Head of caudate nucleus (tissue), 42 donors: ENCODE measurements around the gene DOCK2.
"Not testable (repeated sequence)": the region's sequence is repeated elsewhere in the genome, so short reads cannot be mapped to it uniquely, and the experiment has no call there.

Experiments used
- DNase-seq, 42 donors: peaks; one replicate each; pipeline versions ENCODE4 v3.0.0 to v3.0.0-alpha.2; 2020 to 2021; ENCODE audit warnings: mixed read lengths in 7 of 42
- intact Hi-C: fragments of 100-400 bp; cut with DNase I; formaldehyde crosslinking; loops from one replicate; pipeline ENCODE4 v1.15.0; 2022

DOCK2 gene

GRCh38 chr5:169832845-169833244 is 195.8 kb downstream of the DOCK2 start:
- intact Hi-C loops: loop anchor here (10.0 kb wide), 1 partner anchor 58 kb away; no protein-coding TSS in a partner anchor
- no peak for DNase-seq

GRCh38 chr5:169833681-169834292 is 196.7 kb downstream of the DOCK2 start:
- DNase-seq: not testable (repeated sequence)
- intact Hi-C loops: loop anchor here (10.0 kb wide), 1 partner anchor 59 kb away; no protein-coding TSS in a partner anchor

- DNase-seq: not testable (repeated sequence)
- intact Hi-C loops: loop anchor here (10.0 kb wide), 1 partner anchor 60 kb away; no protein-coding TSS in a partner anchor
Measured at GRCh38 chr5:169834540-169834939, 197.5 kb downstream of the DOCK2 start.

- intact Hi-C loops: loop anchor here (10.0 kb wide), 1 partner anchor 62 kb away; no protein-coding TSS in a partner anchor
- no peak for DNase-seq
Measured at GRCh38 chr5:169836835-169837536, 199.9 kb downstream of the DOCK2 start.

GRCh38 chr5:169837686-169838085 is 200.6 kb downstream of the DOCK2 start:
- no peak for DNase-seq
- intact Hi-C loops: loop anchor here (10.0 kb wide), 1 partner anchor 63 kb away; no protein-coding TSS in a partner anchor

GRCh38 chr5:169838688-169839087 is 201.6 kb downstream of the DOCK2 start:
- intact Hi-C loops: loop anchor here (10.0 kb wide), 1 partner anchor 64 kb away; no protein-coding TSS in a partner anchor
- no peak for DNase-seq

GRCh38 chr5:169840405-169840804 is 203.3 kb downstream of the DOCK2 start:
- no peak for DNase-seq
- intact Hi-C loops: no loop called here

- no peak for DNase-seq
- intact Hi-C loops: no loop called here
Measured at GRCh38 chr5:169842699-169843098, 205.6 kb downstream of the DOCK2 start.

- intact Hi-C loops: no loop called here
- no peak for DNase-seq
Measured at GRCh38 chr5:169847519-169847918, 210.4 kb downstream of the DOCK2 start.

- no peak for DNase-seq
- intact Hi-C loops: no loop called here
Measured at GRCh38 chr5:169848271-169848670, 211.2 kb downstream of the DOCK2 start.

- intact Hi-C loops: no loop called here
- DNase-seq: no peak
Measured at GRCh38 chr5:169848792-169849191, 211.7 kb downstream of the DOCK2 start.

GRCh38 chr5:169850409-169850808 is 213.3 kb downstream of the DOCK2 start:
- DNase-seq: no peak

GRCh38 chr5:169851321-169851850 is 214.3 kb downstream of the DOCK2 start:
- intact Hi-C loops: no loop called here
- DNase-seq: no peak

More at GRCh38 chr5:169850409-169850808, 213.3 kb downstream of the DOCK2 start:
- intact Hi-C loops: no loop called here

GRCh38 chr5:169856571-169856970 is 219.5 kb downstream of the DOCK2 start:
- intact Hi-C loops: no loop called here
- peak in 13 of 42 donors; percentile 8 to 66 (median 30) for DNase-seq

- intact Hi-C loops: no loop called here
- no peak for DNase-seq
Measured at GRCh38 chr5:169860585-169860984, 223.5 kb downstream of the DOCK2 start.

GRCh38 chr5:169861433-169861832 is 224.4 kb downstream of the DOCK2 start:
- intact Hi-C loops: no loop called here
- DNase-seq: no peak

- DNase-seq: no peak
- intact Hi-C loops: no loop called here
Measured at GRCh38 chr5:169861934-169862333, 224.9 kb downstream of the DOCK2 start.

GRCh38 chr5:169862391-169862811 is 225.3 kb downstream of the DOCK2 start:
- DNase-seq: peak in 1 of 42 donors; percentile 11
- intact Hi-C loops: no loop called here

- intact Hi-C loops: no loop called here
- no peak for DNase-seq
Measured at GRCh38 chr5:169864483-169864882, 227.4 kb downstream of the DOCK2 start.

GRCh38 chr5:169867347-169867746 is 230.3 kb downstream of the DOCK2 start:
- intact Hi-C loops: no loop called here
- no peak for DNase-seq
